Activated B cell treated with CpG ODN at 0.5 μM for 24 hours (primary cell): ENCODE results near the gene FOXP1. TPM values are rescaled to one million over a fixed set of nuclear protein-coding genes. Genes with fewer than 3 reads are reported as not detected.

Experiments used
- ATAC-seq: fragments of 200-7000 bp; cut with Tn5 transposase; one replicate; pipeline ENCODE4 v1.10.0; 2021; ENCODE audit warnings: low read depth, mild to moderate bottlenecking, moderate library complexity
- CTCF ChIA-PET: fragments of 350-600 bp; sonication (Branson Sonifier 250); formaldehyde crosslinking; loops from one replicate; lab custom pipeline; 2021; ENCODE audit warnings: antibody characterized with exemption; lab: Charles Lee
- POLR2A ChIA-PET: fragments of 350-600 bp; sonication (Branson Sonifier 250); formaldehyde crosslinking; loops from one replicate; lab custom pipeline; 2021; ENCODE audit warnings: antibody characterized with exemption; lab: Charles Lee
- DNase-seq: peaks from one replicate; pipeline ENCODE4 v3.0.0; 2022
- H3K27ac Mint-ChIP-seq: one replicate; pipeline ENCODE4 v1.8.0; 2020; ENCODE audit warnings: mixed read lengths
- H3K27me3 Mint-ChIP-seq: one replicate; pipeline ENCODE4 v1.8.0; 2021; ENCODE audit warnings: mixed read lengths
- H3K36me3 Mint-ChIP-seq: one replicate; pipeline ENCODE4 v1.8.0; 2021; ENCODE audit warnings: low read depth, mixed read lengths
- H3K4me1 Mint-ChIP-seq: one replicate; pipeline ENCODE4 v1.8.0; 2021; ENCODE audit warnings: mixed read lengths
- H3K4me3 Mint-ChIP-seq: one replicate; pipeline ENCODE4 v1.8.0; 2020; ENCODE audit warnings: mild to moderate bottlenecking, mixed read lengths
- H3K9me3 Mint-ChIP-seq: one replicate; pipeline ENCODE4 v1.8.0; 2020; ENCODE audit warnings: mixed read lengths
- CTCF ChIP-seq: fragments of 200-600 bp; IDR thresholded peaks from one replicate; pipeline ENCODE4 v1.8.0; 2022; ENCODE audit warnings: antibody characterized with exemption, mild to moderate bottlenecking
- intact Hi-C: fragments of 100-400 bp; cut with micrococcal nuclease; formaldehyde crosslinking; loops from one replicate; pipeline ENCODE4 v1.15.1; 2024
- total RNA-seq: library from RNA; stranded (reverse); gene quantifications from 2 replicates; pipeline ENCODE4 v1.2.3, GENCODE V29; 2022

Gene FOXP1
- total RNA-seq, 1 donor from 2014 or later, result 563 TPM

DNA sequence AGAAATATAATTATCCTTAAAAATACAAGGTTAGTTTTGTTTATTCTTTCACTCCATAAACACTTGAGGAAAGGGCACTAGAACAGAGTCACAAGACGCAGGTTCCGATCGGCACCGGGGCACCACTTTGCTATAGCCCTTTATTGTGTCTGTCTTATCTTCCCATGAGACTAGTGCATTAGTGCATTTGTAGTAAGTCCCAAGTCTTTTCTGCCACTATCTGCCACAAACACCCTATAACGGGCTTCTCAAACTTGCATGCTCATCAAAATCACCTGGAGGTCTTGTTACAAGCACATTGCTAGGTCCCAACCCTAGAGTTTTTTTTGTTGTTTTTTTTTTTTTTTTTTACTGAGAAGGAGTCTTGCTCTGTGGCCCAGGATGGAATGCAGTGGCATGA lies 213.1 kb downstream of the FOXP1 start:
- H3K36me3 Mint-ChIP-seq, result peaks cover 2% of the 10 kb centered on the region
- ChIA-PET CTCF (no interaction called here), POLR2A (interaction anchor here (0.6 kb wide), 1 partner anchor 16 kb away, joined by 3 read pairs; no protein-coding TSS in a partner anchor)
- H3K27ac Mint-ChIP-seq, result no peak overlapping the region
- ATAC-seq (no peak), DNase-seq (no peak)
- TF ChIP-seq CTCF, result no peak
- intact Hi-C loops, result no loop called here
- peaks cover 67% of the 10 kb centered on the region for H3K4me1 Mint-ChIP-seq
- no peaks in the 10 kb centered on the region for H3K9me3 Mint-ChIP-seq
- no peaks in the 10 kb centered on the region for H3K27me3 Mint-ChIP-seq
- H3K4me3 Mint-ChIP-seq, result no peak overlapping the region

- ChIA-PET POLR2A (interaction anchor here (0.7 to 1.1 kb wide), 2 partner anchors 283 to 365 kb away, joined by 3 read pairs; no protein-coding TSS in a partner anchor), CTCF (no interaction called here)
- H3K36me3 Mint-ChIP-seq, result peaks cover 2% of the 10 kb centered on the region
- DNase-seq (no peak), ATAC-seq (no peak)
- peaks cover 67% of the 10 kb centered on the region for H3K4me1 Mint-ChIP-seq
- H3K9me3 Mint-ChIP-seq, result no peaks in the 10 kb centered on the region
- intact Hi-C loops, result no loop called here
- H3K27ac Mint-ChIP-seq, result no peak overlapping the region
- no peak overlapping the region for H3K4me3 Mint-ChIP-seq
- TF ChIP-seq CTCF, result no peak
- no peaks in the 10 kb centered on the region for H3K27me3 Mint-ChIP-seq
Measured at GRCh38 chr3:71369701-71370391, 213.7 kb downstream of the FOXP1 start.

- POLR2A ChIA-PET, result interaction anchor here (1.7 to 2.7 kb wide), 2 partner anchors 10 to 29 kb away, joined by 5 to 8 read pairs; no protein-coding TSS in a partner anchor
- intact Hi-C loops, result no loop called here
- no peak overlapping the region for H3K27ac Mint-ChIP-seq
Measured at GRCh38 chr3:71366988-71367604, 216.4 kb downstream of the FOXP1 start.

DNA sequence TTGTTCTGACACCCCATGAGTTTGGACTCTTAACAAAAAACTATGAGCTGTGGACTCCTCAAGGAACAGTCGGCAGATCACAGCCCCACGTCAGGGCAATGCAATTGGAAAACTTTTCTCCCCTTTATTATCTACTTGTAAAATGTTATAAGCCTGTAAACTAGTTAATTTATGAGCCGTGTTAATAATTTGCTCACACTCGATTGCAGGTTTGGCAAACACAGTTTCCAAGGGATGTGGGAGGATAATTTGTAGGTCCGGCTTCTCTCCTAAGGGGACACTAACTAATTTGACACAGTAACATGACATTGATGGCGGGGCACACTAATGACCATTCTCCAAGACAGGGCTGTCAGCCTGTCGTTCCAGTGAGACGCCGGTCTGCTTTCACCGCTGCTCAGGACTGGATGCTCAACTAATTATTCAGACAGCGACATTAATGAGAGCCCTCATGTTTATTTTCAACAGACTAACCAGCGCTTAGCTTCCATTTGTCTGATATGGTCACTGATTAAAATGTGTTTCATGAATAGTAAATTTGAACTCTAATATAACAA lies 222.1 kb downstream of the FOXP1 start:
- Mint-ChIP-seq H3K4me3 (no peak overlapping the region), H3K9me3 (no peaks in the 10 kb centered on the region), H3K36me3 (peaks cover 9% of the 10 kb centered on the region), H3K27ac (peak overlapping the region; percentile 93), H3K27me3 (no peaks in the 10 kb centered on the region), H3K4me1 (peaks cover 87% of the 10 kb centered on the region)
- CTCF ChIA-PET, result interaction anchor here (1.3 kb wide), 1 partner anchor 27 kb away, joined by 5 read pairs; no protein-coding TSS in a partner anchor
- no peak for TF ChIP-seq CTCF
- no peak for DNase-seq
- no peak for ATAC-seq
- intact Hi-C loops, result no loop called here
- POLR2A ChIA-PET, result interaction anchor here (0.8 to 4.5 kb wide), 5 partner anchors 12 to 298 kb away, joined by 3 to 53 read pairs (median 3); no protein-coding TSS in a partner anchor

More at GRCh38 chr3:71366988-71367604, 216.4 kb downstream of the FOXP1 start:
- CTCF ChIA-PET, result no interaction called here
- Mint-ChIP-seq H3K9me3 (no peaks in the 10 kb centered on the region), H3K27me3 (no peaks in the 10 kb centered on the region), H3K4me1 (peaks cover 63% of the 10 kb centered on the region), H3K4me3 (no peak overlapping the region), H3K36me3 (peaks cover 2% of the 10 kb centered on the region)
- DNase-seq (no peak), ATAC-seq (no peak)
- TF ChIP-seq CTCF, result no peak

- ATAC-seq, result peak; percentile 62
- intact Hi-C loops, result loop anchor here (1.0 kb wide), 6 partner anchors 8 to 276 kb away; no protein-coding TSS in a partner anchor
- POLR2A ChIA-PET, result interaction anchor here (0.6 to 4.5 kb wide), 16 partner anchors 12 to 298 kb away, joined by 3 to 53 read pairs (median 4); partner anchors contain the start of gene FOXP1
- Mint-ChIP-seq H3K36me3 (peaks cover 8% of the 10 kb centered on the region), H3K4me1 (peaks cover 88% of the 10 kb centered on the region), H3K27ac (peak overlapping the region; percentile 93), H3K9me3 (no peaks in the 10 kb centered on the region), H3K4me3 (peak overlapping the region; percentile 81), H3K27me3 (no peaks in the 10 kb centered on the region)
- CTCF ChIA-PET, result interaction anchor here (0.9 to 1.4 kb wide), 4 partner anchors 13 to 31 kb away, joined by 3 to 5 read pairs (median 4); no protein-coding TSS in a partner anchor
- no peak for DNase-seq
- no peak for TF ChIP-seq CTCF
Measured at GRCh38 chr3:71360764-71361163, 222.8 kb downstream of the FOXP1 start.
